ENCODE measurements around the gene RIMKLA.

RIMKLA gene

GRCh38 chr1:42442662-42443061 lies 62.1 kb downstream of the RIMKLA start:
- no peak for TF ChIP-seq CTCF (IDR thresholded peaks at IDR 0.05)
- no peak overlapping the region for H3K27ac ChIP-seq
- no peak overlapping the region for H3K4me3 ChIP-seq
- DNase-seq (ENCODE audit: low spot score), result no peak

GRCh38 chr1:42449256-42449655 lies 68.7 kb downstream of the RIMKLA start:
- DNase-seq (ENCODE audit: low spot score), result no peak
- TF ChIP-seq CTCF (IDR thresholded peaks at IDR 0.05), result no peak
- Histone ChIP-seq H3K27ac (no peak overlapping the region), H3K4me3 (no peak overlapping the region)

GRCh38 chr1:42450061-42450460 lies 69.5 kb downstream of the RIMKLA start:
- Histone ChIP-seq H3K4me3 (no peak overlapping the region), H3K27ac (no peak overlapping the region)
- no peak for TF ChIP-seq CTCF (IDR thresholded peaks at IDR 0.05)
- no peak for DNase-seq (ENCODE audit: low spot score)

GRCh38 chr1:42453386-42453785 lies 72.8 kb downstream of the RIMKLA start:
- Histone ChIP-seq H3K27ac (no peak overlapping the region), H3K4me3 (no peak overlapping the region)
- no peak for TF ChIP-seq CTCF (IDR thresholded peaks at IDR 0.05)
- no peak for DNase-seq (ENCODE audit: low spot score)

- H3K4me3 ChIP-seq, result no peak overlapping the region
- no peak for TF ChIP-seq CTCF (IDR thresholded peaks at IDR 0.05)
- no peak overlapping the region for H3K27ac ChIP-seq
- DNase-seq (ENCODE audit: low spot score), result no peak
Observed at GRCh38 chr1:42454403-42454802, 73.8 kb downstream of the RIMKLA start.

DNA sequence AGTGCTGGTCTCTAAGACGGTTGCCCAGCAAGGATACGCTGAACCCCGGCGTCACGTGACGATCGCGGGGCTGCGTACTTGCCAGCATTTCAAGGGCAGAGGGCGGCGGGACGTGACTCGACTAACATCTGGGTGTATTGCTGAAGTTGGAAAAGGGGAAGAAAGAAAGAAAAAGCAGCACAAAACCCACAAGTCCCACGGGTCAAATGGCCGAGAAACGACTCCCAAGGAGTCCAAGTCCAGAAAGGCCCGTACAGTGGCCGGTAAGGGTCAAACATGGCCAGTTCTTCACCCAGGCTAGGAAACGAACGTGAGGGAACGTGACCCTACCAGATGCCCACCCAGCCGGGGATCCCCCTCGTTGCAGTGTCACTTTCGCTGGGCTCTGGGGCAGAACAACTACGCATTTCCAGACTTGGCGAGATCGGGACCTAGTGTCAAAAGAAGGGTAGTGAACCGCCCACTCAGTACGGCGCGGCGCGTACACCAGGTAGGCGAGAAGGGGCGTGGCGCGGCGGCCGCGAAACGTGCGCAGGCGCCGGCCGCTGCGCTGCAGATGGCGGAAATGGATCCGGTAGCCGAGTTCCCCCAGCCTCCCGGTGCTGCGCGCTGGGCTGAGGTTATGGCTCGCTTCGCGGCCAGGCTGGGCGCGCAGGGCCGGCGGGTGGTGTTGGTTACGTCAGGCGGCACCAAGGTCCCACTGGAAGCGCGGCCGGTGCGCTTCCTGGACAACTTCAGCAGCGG lies 75.6 kb downstream of the RIMKLA start, which contains the start of the genes PPCS and ZMYND12:
TSS of gene PPCS (plus strand) at position 534 of the 744 bp plus-strand sequence. CDS start at position 557, 23 bp downstream.
TSS of gene ZMYND12 (minus strand) at position 13 of the 744 bp plus-strand sequence. CDS start 25 bp downstream, outside the sequence.
- Histone ChIP-seq H3K4me3 (peak within 1 kb of the TSS; percentile 82), H3K27ac (peak within 1 kb of the TSS; percentile 86 to 92)
- DNase-seq (ENCODE audit: low spot score), result peak; percentile 90
- TF ChIP-seq CTCF (IDR thresholded peaks at IDR 0.05), result no peak

GRCh38 chr1:42456754-42457089 lies 76.1 kb downstream of the RIMKLA start:
- peak; percentile 77 for DNase-seq (ENCODE audit: low spot score)
- TF ChIP-seq CTCF (IDR thresholded peaks at IDR 0.05), result no peak

More at GRCh38 chr1:42456754-42457089, 76.1 kb downstream of the RIMKLA start:
- H3K27ac ChIP-seq, result peak overlapping the region; percentile 86 to 92
- peak overlapping the region; percentile 82 for H3K4me3 ChIP-seq

All from coronary artery (tissue), 2 donors.